Nephron progenitor cell (in vitro differentiated cells): ENCODE data around the gene PHF11.

Source experiments
- DNase-seq: peaks from one replicate; pipeline ENCODE4 v3.0.0; 2021
- H3K27ac Mint-ChIP-seq: 2 replicates; pipeline ENCODE4 v1.8.0; 2021; ENCODE audit warnings: mild to moderate bottlenecking, moderate library complexity, mixed read lengths
- H3K27me3 Mint-ChIP-seq: 2 replicates; pipeline ENCODE4 v1.8.0; 2021; ENCODE audit warnings: mild to moderate bottlenecking, low read depth, mixed read lengths; ENCODE audit not compliant: poor library complexity
- H3K36me3 Mint-ChIP-seq: 2 replicates; pipeline ENCODE4 v1.8.0; 2021; ENCODE audit warnings: low read depth, mixed read lengths
- H3K4me1 Mint-ChIP-seq: 2 replicates; pipeline ENCODE4 v1.8.0; 2021; ENCODE audit warnings: mixed read lengths
- H3K4me3 Mint-ChIP-seq: 2 replicates; pipeline ENCODE4 v1.8.0; 2021; ENCODE audit warnings: mild to moderate bottlenecking, moderate library complexity, mixed read lengths
- H3K9me3 Mint-ChIP-seq: 2 replicates; pipeline ENCODE4 v1.8.0; 2021; ENCODE audit warnings: mild to moderate bottlenecking, moderate library complexity, mixed read lengths
- CTCF ChIP-seq: fragments of 200-600 bp; sonication (generic); IDR thresholded peaks from 2 replicates; pipeline ENCODE4 v1.5.0; 2021; ENCODE audit warnings: antibody characterized with exemption

The PHF11 gene

GRCh38 chr13:49495783-49496762 lies at the start of gene PHF11:
TSS of gene PHF11 (plus strand) at chr13:49495953. CDS start at chr13:49496002, 49 bp downstream.
- H3K4me3 Mint-ChIP-seq: peak within 1 kb of the TSS; percentile 88
- H3K4me1 Mint-ChIP-seq: peaks cover 7% of the 10 kb centered on the region
- H3K9me3 Mint-ChIP-seq: no peaks in the 10 kb centered on the region
- H3K27me3 Mint-ChIP-seq: peaks cover 6% of the 10 kb centered on the region
- DNase-seq: peak; percentile 63
- H3K27ac Mint-ChIP-seq: peak within 1 kb of the TSS; percentile 81
- peaks cover 8% of the 10 kb centered on the region for H3K36me3 Mint-ChIP-seq
- no peak for TF ChIP-seq CTCF

GRCh38 chr13:49446473-49446872 lies 49.3 kb upstream of the PHF11 start:
- H3K4me1 Mint-ChIP-seq: peaks cover 34% of the 10 kb centered on the region
- TF ChIP-seq CTCF: no peak
- peaks cover 30% of the 10 kb centered on the region for H3K36me3 Mint-ChIP-seq
- no peaks in the 10 kb centered on the region for H3K9me3 Mint-ChIP-seq
- H3K4me3 Mint-ChIP-seq: peak overlapping the region; percentile 76
- H3K27ac Mint-ChIP-seq: no peak overlapping the region
- peaks cover 3% of the 10 kb centered on the region for H3K27me3 Mint-ChIP-seq
- DNase-seq: no peak

- Mint-ChIP-seq H3K4me1 (peaks cover 23% of the 10 kb centered on the region), H3K27me3 (peaks cover 3% of the 10 kb centered on the region), H3K27ac (no peak overlapping the region), H3K9me3 (no peaks in the 10 kb centered on the region), H3K36me3 (peaks cover 23% of the 10 kb centered on the region), H3K4me3 (no peak overlapping the region)
- no peak for DNase-seq
- no peak for TF ChIP-seq CTCF
These were observed 47.0 kb upstream of the PHF11 start for GRCh38 chr13:49448753-49449152.

GRCh38 chr13:49450105-49450819 lies 45.5 kb upstream of the PHF11 start:
- TF ChIP-seq CTCF: no peak
- Mint-ChIP-seq H3K9me3 (no peaks in the 10 kb centered on the region), H3K4me1 (peaks cover 13% of the 10 kb centered on the region), H3K27ac (no peak overlapping the region), H3K27me3 (peaks cover 3% of the 10 kb centered on the region), H3K4me3 (no peak overlapping the region), H3K36me3 (peaks cover 23% of the 10 kb centered on the region)
- no peak for DNase-seq

- peaks cover 17% of the 10 kb centered on the region for H3K36me3 Mint-ChIP-seq
- peak overlapping the region; percentile 34 for H3K27ac Mint-ChIP-seq
- H3K4me3 Mint-ChIP-seq: no peak overlapping the region
- H3K4me1 Mint-ChIP-seq: no peaks in the 10 kb centered on the region
- peaks cover 3% of the 10 kb centered on the region for H3K27me3 Mint-ChIP-seq
- no peak for DNase-seq
- no peaks in the 10 kb centered on the region for H3K9me3 Mint-ChIP-seq
- TF ChIP-seq CTCF: no peak
These were observed 42.9 kb upstream of the PHF11 start for GRCh38 chr13:49452725-49453457.
